Measurements from ENCODE around the gene BASP1.

DNA sequence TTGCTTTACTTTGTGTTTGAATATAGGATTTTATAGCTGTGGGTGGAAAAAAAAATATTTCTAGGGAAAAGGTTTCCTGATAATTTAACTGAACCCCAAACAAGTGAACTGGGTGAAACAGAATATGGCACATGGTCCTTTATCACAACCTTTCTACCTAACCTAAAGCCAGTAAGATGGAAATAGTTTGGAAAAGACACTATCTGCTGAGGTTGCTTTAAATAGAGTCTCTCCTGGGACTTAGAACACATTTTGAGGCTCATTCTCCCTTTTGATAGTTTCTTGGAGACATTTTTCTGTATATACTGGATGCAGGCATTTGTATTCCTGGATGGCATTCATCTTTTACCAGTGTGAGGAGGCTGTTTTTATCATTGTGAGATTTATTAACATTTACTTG, 39.4 kb downstream of the BASP1 start:
- no peak for TF ChIP-seq POLR2A (IDR thresholded peaks at IDR 0.05)
- TF ChIP-seq CTCF (IDR thresholded peaks at IDR 0.05), result no peak
- TF ChIP-seq POLR2AphosphoS5 (IDR thresholded peaks at IDR 0.05), result no peak
